Measurements from ENCODE around the gene CXCR5. TPM values are rescaled to one million over a fixed set of nuclear protein-coding genes. Genes with fewer than 3 reads are reported as not detected.
A peak's percentile ranks its signal among the peaks of the same experiment; 100 is the strongest.

The CXCR5 gene
- total and polyA plus RNA-seq, 10 of the 15 experiments (the other 5 are each of a cell fraction or from before 2014, with no cell fraction given): 0.03 to 0.63 (median 0.25) TPM

DNA sequence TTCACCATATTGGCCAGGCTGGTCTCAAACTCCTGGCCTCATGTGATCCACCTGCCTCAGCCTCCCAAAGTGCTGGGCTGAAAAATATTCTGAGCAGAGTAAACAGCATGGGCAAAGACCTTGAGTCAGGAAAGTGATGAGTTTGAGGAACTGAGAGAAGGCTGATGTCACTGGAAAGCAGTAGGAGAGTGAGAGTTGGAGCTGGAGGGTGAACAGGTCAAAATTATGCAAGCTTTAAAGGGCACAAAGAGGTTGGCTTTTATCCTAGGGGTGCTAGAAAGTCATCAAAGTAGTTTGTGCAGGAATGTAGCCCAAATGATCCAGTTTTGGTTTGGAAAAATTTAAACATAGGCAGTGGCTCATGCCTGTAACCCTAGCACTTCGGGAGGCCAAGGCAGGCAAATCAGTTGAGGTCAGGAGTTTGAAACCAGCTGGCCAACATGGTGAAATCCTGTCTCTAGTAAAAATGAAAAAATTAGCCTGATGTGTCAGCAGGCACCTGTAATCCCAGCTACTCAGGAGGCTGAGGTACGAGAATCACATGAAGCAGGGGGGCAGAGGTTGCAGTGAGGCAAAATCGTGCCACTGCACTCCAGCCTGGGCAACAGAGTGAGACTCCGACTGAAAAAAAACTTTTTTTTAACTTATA lies 44.7 kb upstream of the CXCR5 start (continued):
- TF ChIP-seq, protein P1, sequence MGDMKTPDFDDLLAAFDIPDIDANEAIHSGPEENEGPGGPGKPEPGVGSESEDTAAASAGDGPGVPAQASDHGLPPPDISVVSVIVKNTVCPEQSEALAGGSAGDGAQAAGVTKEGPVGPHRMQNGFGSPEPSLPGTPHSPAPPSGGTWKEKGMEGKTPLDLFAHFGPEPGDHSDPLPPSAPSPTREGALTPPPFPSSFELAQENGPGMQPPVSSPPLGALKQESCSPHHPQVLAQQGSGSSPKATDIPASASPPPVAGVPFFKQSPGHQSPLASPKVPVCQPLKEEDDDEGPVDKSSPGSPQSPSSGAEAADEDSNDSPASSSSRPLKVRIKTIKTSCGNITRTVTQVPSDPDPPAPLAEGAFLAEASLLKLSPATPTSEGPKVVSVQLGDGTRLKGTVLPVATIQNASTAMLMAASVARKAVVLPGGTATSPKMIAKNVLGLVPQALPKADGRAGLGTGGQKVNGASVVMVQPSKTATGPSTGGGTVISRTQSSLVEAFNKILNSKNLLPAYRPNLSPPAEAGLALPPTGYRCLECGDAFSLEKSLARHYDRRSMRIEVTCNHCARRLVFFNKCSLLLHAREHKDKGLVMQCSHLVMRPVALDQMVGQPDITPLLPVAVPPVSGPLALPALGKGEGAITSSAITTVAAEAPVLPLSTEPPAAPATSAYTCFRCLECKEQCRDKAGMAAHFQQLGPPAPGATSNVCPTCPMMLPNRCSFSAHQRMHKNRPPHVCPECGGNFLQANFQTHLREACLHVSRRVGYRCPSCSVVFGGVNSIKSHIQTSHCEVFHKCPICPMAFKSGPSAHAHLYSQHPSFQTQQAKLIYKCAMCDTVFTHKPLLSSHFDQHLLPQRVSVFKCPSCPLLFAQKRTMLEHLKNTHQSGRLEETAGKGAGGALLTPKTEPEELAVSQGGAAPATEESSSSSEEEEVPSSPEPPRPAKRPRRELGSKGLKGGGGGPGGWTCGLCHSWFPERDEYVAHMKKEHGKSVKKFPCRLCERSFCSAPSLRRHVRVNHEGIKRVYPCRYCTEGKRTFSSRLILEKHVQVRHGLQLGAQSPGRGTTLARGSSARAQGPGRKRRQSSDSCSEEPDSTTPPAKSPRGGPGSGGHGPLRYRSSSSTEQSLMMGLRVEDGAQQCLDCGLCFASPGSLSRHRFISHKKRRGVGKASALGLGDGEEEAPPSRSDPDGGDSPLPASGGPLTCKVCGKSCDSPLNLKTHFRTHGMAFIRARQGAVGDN (IDR thresholded peaks at IDR 0.05): peak; percentile 23; the same call in 1 of the 2 replicates
- TF ChIP-seq MYB (IDR thresholded peaks at IDR 0.05; ENCODE audit: borderline replicate concordance, low read depth, low read length) (no peak), ZNF217 (IDR thresholded peaks at IDR 0.05) (0 out of 2 replicates have a peak, but pooled peaks have one; percentile 21), SIX5 (IDR thresholded peaks at IDR 0.05; ENCODE audit: low read depth, low read length, severe bottlenecking) (no peak), POLR2A (IDR thresholded peaks at IDR 0.05; ENCODE audit: low read depth, low read length) (no peak), BCL11A (IDR thresholded peaks at IDR 0.05; ENCODE audit: low read depth, low read length) (peak; percentile 92), NFXL1 (IDR thresholded peaks at IDR 0.05; ENCODE audit: borderline replicate concordance) (no peak), ZNF622 (IDR thresholded peaks at IDR 0.05) (no peak), RAD21 (IDR thresholded peaks at IDR 0.05; ENCODE audit: insufficient read depth, low read depth, low read length) (peak; percentile 22; the same call in 1 of the 2 replicates), DPF2 (IDR thresholded peaks at IDR 0.05) (peak; percentile 97), RBBP5 (conservative IDR thresholded peaks at IDR 0.05) (no peak)
- TF ChIP-seq, protein P2, sequence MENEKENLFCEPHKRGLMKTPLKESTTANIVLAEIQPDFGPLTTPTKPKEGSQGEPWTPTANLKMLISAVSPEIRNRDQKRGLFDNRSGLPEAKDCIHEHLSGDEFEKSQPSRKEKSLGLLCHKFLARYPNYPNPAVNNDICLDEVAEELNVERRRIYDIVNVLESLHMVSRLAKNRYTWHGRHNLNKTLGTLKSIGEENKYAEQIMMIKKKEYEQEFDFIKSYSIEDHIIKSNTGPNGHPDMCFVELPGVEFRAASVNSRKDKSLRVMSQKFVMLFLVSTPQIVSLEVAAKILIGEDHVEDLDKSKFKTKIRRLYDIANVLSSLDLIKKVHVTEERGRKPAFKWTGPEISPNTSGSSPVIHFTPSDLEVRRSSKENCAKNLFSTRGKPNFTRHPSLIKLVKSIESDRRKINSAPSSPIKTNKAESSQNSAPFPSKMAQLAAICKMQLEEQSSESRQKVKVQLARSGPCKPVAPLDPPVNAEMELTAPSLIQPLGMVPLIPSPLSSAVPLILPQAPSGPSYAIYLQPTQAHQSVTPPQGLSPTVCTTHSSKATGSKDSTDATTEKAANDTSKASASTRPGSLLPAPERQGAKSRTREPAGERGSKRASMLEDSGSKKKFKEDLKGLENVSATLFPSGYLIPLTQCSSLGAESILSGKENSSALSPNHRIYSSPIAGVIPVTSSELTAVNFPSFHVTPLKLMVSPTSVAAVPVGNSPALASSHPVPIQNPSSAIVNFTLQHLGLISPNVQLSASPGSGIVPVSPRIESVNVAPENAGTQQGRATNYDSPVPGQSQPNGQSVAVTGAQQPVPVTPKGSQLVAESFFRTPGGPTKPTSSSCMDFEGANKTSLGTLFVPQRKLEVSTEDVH (IDR thresholded peaks at IDR 0.05; ENCODE audit: low read depth, partially characterized antibody): no peak
- TF ChIP-seq, protein P3, sequence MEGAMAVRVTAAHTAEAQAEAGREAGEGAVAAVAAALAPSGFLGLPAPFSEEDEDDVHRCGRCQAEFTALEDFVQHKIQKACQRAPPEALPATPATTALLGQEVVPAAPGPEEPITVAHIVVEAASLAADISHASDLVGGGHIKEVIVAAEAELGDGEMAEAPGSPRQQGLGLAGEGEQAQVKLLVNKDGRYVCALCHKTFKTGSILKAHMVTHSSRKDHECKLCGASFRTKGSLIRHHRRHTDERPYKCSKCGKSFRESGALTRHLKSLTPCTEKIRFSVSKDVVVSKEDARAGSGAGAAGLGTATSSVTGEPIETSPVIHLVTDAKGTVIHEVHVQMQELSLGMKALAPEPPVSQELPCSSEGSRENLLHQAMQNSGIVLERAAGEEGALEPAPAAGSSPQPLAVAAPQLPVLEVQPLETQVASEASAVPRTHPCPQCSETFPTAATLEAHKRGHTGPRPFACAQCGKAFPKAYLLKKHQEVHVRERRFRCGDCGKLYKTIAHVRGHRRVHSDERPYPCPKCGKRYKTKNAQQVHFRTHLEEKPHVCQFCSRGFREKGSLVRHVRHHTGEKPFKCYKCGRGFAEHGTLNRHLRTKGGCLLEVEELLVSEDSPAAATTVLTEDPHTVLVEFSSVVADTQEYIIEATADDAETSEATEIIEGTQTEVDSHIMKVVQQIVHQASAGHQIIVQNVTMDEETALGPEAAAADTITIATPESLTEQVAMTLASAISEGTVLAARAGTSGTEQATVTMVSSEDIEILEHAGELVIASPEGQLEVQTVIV (IDR thresholded peaks at IDR 0.05; ENCODE audit: borderline replicate concordance, partially characterized antibody): no peak
- TF ChIP-seq, protein P4, sequence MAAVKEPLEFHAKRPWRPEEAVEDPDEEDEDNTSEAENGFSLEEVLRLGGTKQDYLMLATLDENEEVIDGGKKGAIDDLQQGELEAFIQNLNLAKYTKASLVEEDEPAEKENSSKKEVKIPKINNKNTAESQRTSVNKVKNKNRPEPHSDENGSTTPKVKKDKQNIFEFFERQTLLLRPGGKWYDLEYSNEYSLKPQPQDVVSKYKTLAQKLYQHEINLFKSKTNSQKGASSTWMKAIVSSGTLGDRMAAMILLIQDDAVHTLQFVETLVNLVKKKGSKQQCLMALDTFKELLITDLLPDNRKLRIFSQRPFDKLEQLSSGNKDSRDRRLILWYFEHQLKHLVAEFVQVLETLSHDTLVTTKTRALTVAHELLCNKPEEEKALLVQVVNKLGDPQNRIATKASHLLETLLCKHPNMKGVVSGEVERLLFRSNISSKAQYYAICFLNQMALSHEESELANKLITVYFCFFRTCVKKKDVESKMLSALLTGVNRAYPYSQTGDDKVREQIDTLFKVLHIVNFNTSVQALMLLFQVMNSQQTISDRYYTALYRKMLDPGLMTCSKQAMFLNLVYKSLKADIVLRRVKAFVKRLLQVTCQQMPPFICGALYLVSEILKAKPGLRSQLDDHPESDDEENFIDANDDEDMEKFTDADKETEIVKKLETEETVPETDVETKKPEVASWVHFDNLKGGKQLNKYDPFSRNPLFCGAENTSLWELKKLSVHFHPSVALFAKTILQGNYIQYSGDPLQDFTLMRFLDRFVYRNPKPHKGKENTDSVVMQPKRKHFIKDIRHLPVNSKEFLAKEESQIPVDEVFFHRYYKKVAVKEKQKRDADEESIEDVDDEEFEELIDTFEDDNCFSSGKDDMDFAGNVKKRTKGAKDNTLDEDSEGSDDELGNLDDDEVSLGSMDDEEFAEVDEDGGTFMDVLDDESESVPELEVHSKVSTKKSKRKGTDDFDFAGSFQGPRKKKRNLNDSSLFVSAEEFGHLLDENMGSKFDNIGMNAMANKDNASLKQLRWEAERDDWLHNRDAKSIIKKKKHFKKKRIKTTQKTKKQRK (IDR thresholded peaks at IDR 0.05; ENCODE audit: low read depth, low read length): no peak
